IPS-15b (cell line): ENCODE results near the gene DENND5A.
"Not testable (repeated sequence)": the region's sequence is repeated elsewhere in the genome, so short reads cannot be mapped to it uniquely, and the experiment has no call there.

Experiments used
- H3K27me3 ChIP-seq: one replicate; pipeline ENCODE4 v1.6.1; 2013; ENCODE audit warnings: low read length; ENCODE audit not compliant: control insufficient read depth, insufficient read depth
- H3K36me3 ChIP-seq: one replicate; pipeline ENCODE4 v1.6.1; 2013; ENCODE audit warnings: low read length; ENCODE audit not compliant: control insufficient read depth, insufficient read depth
- H3K4me1 ChIP-seq: one replicate; pipeline ENCODE4 v1.6.1; 2013; ENCODE audit warnings: mild to moderate bottlenecking, low read length; ENCODE audit not compliant: control insufficient read depth, insufficient read depth
- H3K4me3 ChIP-seq: one replicate; pipeline ENCODE4 v1.5.1; 2013; ENCODE audit warnings: low read depth, low read length
- H3K9ac ChIP-seq: one replicate; pipeline ENCODE4 v1.6.1; 2013; ENCODE audit warnings: low read depth, mild to moderate bottlenecking, low read length
- H3K9me3 ChIP-seq: one replicate; pipeline ENCODE4 v1.6.1; 2013; ENCODE audit warnings: mild to moderate bottlenecking, low read length; ENCODE audit not compliant: control insufficient read depth, insufficient read depth

DENND5A gene

GRCh38 chr11:9228091-9228490, 37.1 kb downstream of the DENND5A start:
- H3K9ac ChIP-seq: no peak overlapping the region
- H3K9me3 ChIP-seq: no peaks in the 10 kb centered on the region
- H3K4me3 ChIP-seq: no peak overlapping the region
- no peaks in the 10 kb centered on the region for H3K36me3 ChIP-seq
- H3K4me1 ChIP-seq: peaks cover 34% of the 10 kb centered on the region
- H3K27me3 ChIP-seq: no peaks in the 10 kb centered on the region

GRCh38 chr11:9225748-9226298, 39.3 kb downstream of the DENND5A start:
- Histone ChIP-seq H3K4me1 (peaks cover 21% of the 10 kb centered on the region), H3K36me3 (no peaks in the 10 kb centered on the region), H3K27me3 (no peaks in the 10 kb centered on the region), H3K9me3 (no peaks in the 10 kb centered on the region), H3K4me3 (no peak overlapping the region), H3K9ac (no peak overlapping the region)

- Histone ChIP-seq H3K9me3 (no peaks in the 10 kb centered on the region), H3K4me1 (no peaks in the 10 kb centered on the region), H3K36me3 (no peaks in the 10 kb centered on the region)
These were observed 42.5 kb downstream of the DENND5A start for GRCh38 chr11:9222654-9223053.

GRCh38 chr11:9220853-9221252, 44.3 kb downstream of the DENND5A start:
- H3K27me3 ChIP-seq, H3K36me3 ChIP-seq, H3K9me3 ChIP-seq, H3K4me1 ChIP-seq, H3K9ac ChIP-seq, H3K4me3 ChIP-seq: not testable (repeated sequence)

More at GRCh38 chr11:9222654-9223053, 42.5 kb downstream of the DENND5A start:
- Histone ChIP-seq H3K9ac (no peak overlapping the region), H3K27me3 (no peaks in the 10 kb centered on the region), H3K4me3 (no peak overlapping the region)

- no peak overlapping the region for H3K9ac ChIP-seq
- H3K36me3 ChIP-seq: no peaks in the 10 kb centered on the region
- no peaks in the 10 kb centered on the region for H3K9me3 ChIP-seq
- no peak overlapping the region for H3K4me3 ChIP-seq
- H3K27me3 ChIP-seq: no peaks in the 10 kb centered on the region
- peaks cover 4% of the 10 kb centered on the region for H3K4me1 ChIP-seq
These were observed 45.6 kb downstream of the DENND5A start for GRCh38 chr11:9219572-9219971.

- Histone ChIP-seq H3K9me3 (no peaks in the 10 kb centered on the region), H3K36me3 (no peaks in the 10 kb centered on the region), H3K27me3 (no peaks in the 10 kb centered on the region), H3K4me1 (peaks cover 6% of the 10 kb centered on the region), H3K9ac (no peak overlapping the region), H3K4me3 (no peak overlapping the region)
These were observed 46.0 kb downstream of the DENND5A start for GRCh38 chr11:9219115-9219514.

DNA sequence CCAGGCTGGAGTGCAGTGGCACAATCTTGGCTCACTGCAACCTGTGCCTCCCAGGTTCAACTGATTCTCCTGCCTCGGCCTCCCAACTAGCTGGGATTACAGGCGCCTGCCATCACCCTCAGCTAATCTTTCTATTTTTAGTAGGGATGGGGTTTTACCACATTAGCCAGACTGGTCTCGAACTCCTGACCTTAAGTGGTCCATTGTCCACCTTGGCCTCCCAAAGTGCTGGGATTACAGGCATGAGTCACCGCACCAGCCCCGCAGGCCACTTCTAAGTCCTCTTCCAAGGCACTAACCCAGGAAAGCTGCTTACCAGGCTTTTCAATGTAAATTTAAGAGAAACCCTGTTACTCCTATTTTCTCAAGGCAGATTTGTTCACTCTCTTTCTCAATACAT, 50.4 kb downstream of the DENND5A start:
- Histone ChIP-seq H3K27me3 (no peaks in the 10 kb centered on the region), H3K9ac (no peak overlapping the region), H3K36me3 (no peaks in the 10 kb centered on the region), H3K4me3 (no peak overlapping the region), H3K4me1 (peaks cover 6% of the 10 kb centered on the region), H3K9me3 (no peaks in the 10 kb centered on the region)

DNA sequence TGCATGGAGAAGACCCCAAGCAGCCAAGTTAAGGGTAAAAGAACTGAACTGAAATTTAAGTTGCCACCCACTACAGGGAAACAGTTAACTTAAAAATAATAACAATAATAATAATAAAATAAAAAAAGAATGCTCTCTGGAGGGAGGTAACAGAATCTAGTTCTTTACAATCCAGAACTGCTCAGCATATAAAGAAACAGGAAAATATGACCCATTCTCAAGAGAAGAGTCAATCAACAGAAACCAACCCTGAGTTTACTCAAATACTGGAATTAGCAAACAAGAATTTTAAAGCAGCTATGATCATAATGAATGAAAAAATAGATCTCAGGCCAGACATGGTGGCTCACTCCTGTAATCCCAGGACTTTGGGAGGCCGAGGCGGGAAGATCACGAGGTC, 53.8 kb downstream of the DENND5A start:
- no peak overlapping the region for H3K4me3 ChIP-seq
- peaks cover 8% of the 10 kb centered on the region for H3K4me1 ChIP-seq
- H3K9me3 ChIP-seq: no peaks in the 10 kb centered on the region
- no peaks in the 10 kb centered on the region for H3K27me3 ChIP-seq
- no peak overlapping the region for H3K9ac ChIP-seq
- H3K36me3 ChIP-seq: no peaks in the 10 kb centered on the region

DNA sequence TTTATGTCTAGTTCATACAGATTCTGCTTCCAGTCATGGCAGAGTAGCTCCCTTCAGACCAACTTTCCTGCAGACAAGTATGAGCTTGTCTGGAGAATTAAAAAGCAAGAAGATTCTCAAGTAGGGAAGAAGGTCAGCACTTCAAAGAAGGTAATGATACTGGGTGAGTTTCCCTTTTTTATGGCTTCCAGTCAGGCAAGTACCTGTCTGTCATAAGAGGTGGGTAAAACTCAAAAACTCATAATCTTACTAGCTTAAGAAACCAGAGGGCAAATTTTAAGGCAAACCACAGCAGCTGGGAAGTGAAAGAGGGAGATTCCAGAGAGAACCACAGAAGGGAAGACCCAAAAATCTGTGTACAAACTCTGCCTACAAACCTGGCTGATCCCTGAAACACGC, 54.2 kb downstream of the DENND5A start:
- no peak overlapping the region for H3K9ac ChIP-seq
- no peaks in the 10 kb centered on the region for H3K9me3 ChIP-seq

GRCh38 chr11:9210224-9210921, 54.8 kb downstream of the DENND5A start:
- Histone ChIP-seq H3K4me1 (peaks cover 8% of the 10 kb centered on the region), H3K9me3 (no peaks in the 10 kb centered on the region), H3K36me3 (no peaks in the 10 kb centered on the region), H3K9ac (no peak overlapping the region), H3K27me3 (no peaks in the 10 kb centered on the region), H3K4me3 (no peak overlapping the region)

More for the DNA sequence above, 54.2 kb downstream of the DENND5A start:
- H3K4me1 ChIP-seq: peaks cover 8% of the 10 kb centered on the region
- no peaks in the 10 kb centered on the region for H3K27me3 ChIP-seq
- no peak overlapping the region for H3K4me3 ChIP-seq
- H3K36me3 ChIP-seq: no peaks in the 10 kb centered on the region

DNA sequence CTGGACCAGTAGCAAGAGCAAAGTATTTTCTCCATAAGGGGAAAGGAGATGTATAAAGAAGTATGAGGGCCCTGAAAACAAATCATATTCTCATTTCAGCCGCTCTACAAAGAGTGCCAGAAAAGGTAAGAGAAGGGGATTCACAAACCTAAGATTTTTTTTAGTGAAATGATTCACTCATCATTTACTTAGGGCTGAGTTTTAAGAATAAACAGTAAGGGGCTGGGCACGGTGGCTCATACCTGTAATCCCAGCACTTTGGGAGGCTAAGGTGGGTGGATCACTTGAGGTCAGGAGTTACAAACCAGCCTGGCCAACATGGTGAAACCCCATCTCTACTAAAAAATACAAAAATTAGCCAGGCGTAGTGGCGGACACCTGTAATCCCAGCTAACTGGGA, 55.5 kb downstream of the DENND5A start:
- not testable (repeated sequence) for H3K9me3 ChIP-seq, H3K27me3 ChIP-seq, H3K4me3 ChIP-seq, H3K9ac ChIP-seq, H3K36me3 ChIP-seq, H3K4me1 ChIP-seq

DNA sequence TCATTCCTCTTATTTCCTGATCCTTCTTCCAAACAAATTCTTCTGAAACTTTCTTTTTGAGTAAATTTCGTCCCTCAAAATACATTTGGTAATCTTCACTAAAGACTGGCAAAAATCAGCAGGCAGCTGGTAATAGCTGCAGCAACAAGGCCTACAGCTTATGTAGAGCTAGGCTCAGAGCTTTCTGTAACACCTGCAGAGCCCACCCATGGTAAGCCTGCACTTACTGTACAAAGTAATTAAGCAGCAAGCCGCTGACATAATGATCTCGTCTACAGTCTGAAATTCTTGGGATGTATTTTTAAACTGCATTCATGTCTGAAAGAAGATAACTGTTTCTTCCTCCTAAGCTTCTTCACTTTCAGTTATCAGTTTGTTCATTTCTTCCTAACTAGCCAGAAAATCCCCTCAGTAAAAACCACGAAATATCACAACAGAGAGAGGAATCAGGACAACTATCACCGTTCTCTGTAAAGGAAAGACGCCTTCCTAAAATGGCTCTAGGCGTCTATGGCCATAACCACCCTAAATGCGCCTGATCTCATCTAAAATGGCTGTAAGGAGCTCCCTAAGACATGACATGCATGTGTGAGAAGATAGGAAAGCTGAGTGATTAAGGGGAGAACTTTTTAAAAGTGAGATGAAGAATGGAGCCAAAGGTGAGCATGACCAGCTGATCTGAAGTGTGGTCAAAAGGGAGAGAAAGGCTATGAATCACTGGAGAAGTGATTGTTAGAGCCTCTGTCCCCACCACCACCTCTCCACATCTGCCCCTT, 56.2 kb downstream of the DENND5A start:
- H3K4me3 ChIP-seq: no peak overlapping the region
- H3K36me3 ChIP-seq: peaks cover 2% of the 10 kb centered on the region
- no peaks in the 10 kb centered on the region for H3K27me3 ChIP-seq
- H3K4me1 ChIP-seq: peaks cover 2% of the 10 kb centered on the region
- H3K9ac ChIP-seq: no peak overlapping the region
- H3K9me3 ChIP-seq: no peaks in the 10 kb centered on the region
